Endothelial cell of umbilical vein (primary cell): ENCODE measurements around the gene PARP6. TPM values are rescaled to one million over a fixed set of nuclear protein-coding genes. Genes with fewer than 3 reads are reported as not detected.

Experiments
- BruUV-seq: library from RNA; stranded (reverse); fragments of 400-500 nt; replicated peaks from 2 replicates; lab custom pipeline; 2021; lab: Mats Ljungman, UMichigan
- CTCF ChIA-PET: fragments of 300-600, 350-600 bp; sonication (Branson Sonifier 250); formaldehyde crosslinking; loops from one replicate; lab custom pipeline; 2021; ENCODE audit warnings: antibody characterized with exemption, inconsistent platforms; lab: Charles Lee
- POLR2A ChIA-PET: fragments of 300-600, 350-600 bp; sonication (Branson Sonifier 250); formaldehyde crosslinking; loops from one replicate; lab custom pipeline; 2021; ENCODE audit warnings: antibody characterized with exemption, inconsistent platforms; lab: Charles Lee
- DNase-seq: peaks from one replicate; pipeline ENCODE4 v3.0.0-alpha.2; 2011; ENCODE audit warnings: low read depth, low spot score
- FAIRE-seq: peaks from 2 replicates; lab custom pipeline; 2011; peaks lifted over from hg19 to GRCh38; lab: Jason Lieb, UNC
- H2AFZ ChIP-seq: 2 replicates; pipeline ENCODE4 v1.6.0; 2012; ENCODE audit warnings: low read depth, low read length, control low read depth, inconsistent platforms
- H3K27ac ChIP-seq: 2 replicates; pipeline ENCODE4 v1.5.1; 2011; ENCODE audit warnings: low read depth, mild to moderate bottlenecking, control low read depth, low read length, moderate library complexity; ENCODE audit not compliant: insufficient read depth
- H3K27me3 ChIP-seq, 2 experiments: 2 replicates each; pipeline versions ENCODE4 v1.6.0 to v1.6.1; 2011; ENCODE audit warnings: low read length in 2 of 2, mixed read lengths in 1 of 2; ENCODE audit not compliant: control insufficient read depth in 2 of 2, insufficient read depth in 2 of 2
- H3K36me3 ChIP-seq, 2 experiments: 2 replicates in 1 of 2; 3 replicates in 1 of 2; pipeline ENCODE4 v1.5.1; 2011; ENCODE audit warnings: low read length in 2 of 2, mild to moderate bottlenecking in 1 of 2, moderate library complexity in 1 of 2; ENCODE audit not compliant: control insufficient read depth in 2 of 2, insufficient read depth in 2 of 2; ENCODE audit errors: extremely low read depth in 1 of 2
- H3K4me1 ChIP-seq: 3 replicates; pipeline ENCODE4 v1.5.1; 2011; ENCODE audit warnings: mild to moderate bottlenecking, low read length; ENCODE audit not compliant: control insufficient read depth, insufficient read depth; ENCODE audit errors: extremely low read depth
- H3K4me2 ChIP-seq: 2 replicates; pipeline ENCODE4 v1.6.1; 2011; ENCODE audit warnings: low read length, control low read depth, mixed read lengths; ENCODE audit not compliant: insufficient read depth
- H3K4me3 ChIP-seq, 3 experiments: fragments of 200-600 bp in 1 of 3; sonication (generic), shearing (Covaris generic) in 1 of 3; replicated peaks in 1 of 3; 2 replicates each; pipeline ENCODE4 v1.5.1; 2011 to 2016; ENCODE audit warnings: control low read depth in 3 of 3, low read length in 3 of 3, mild to moderate bottlenecking in 2 of 3, inconsistent platforms in 1 of 3, low read depth in 1 of 3, moderate library complexity in 1 of 3; ENCODE audit not compliant: insufficient read depth in 1 of 3
- H3K79me2 ChIP-seq: 2 replicates; pipeline ENCODE4 v1.6.0; 2012; ENCODE audit warnings: low read length, inconsistent platforms; ENCODE audit not compliant: control insufficient read depth, insufficient read depth
- H3K9ac ChIP-seq: replicated peaks from 2 replicates; pipeline ENCODE3; 2011; ENCODE audit warnings: low read length, control low read depth; ENCODE audit not compliant: insufficient read depth; ENCODE audit errors: extremely low read depth
- H3K9me1 ChIP-seq: replicated peaks from 3 replicates; pipeline ENCODE4 v1.6.0; 2011; ENCODE audit warnings: mild to moderate bottlenecking, low read length; ENCODE audit not compliant: control insufficient read depth, insufficient read depth; ENCODE audit errors: extremely low read depth
- H3K9me3 ChIP-seq: replicated peaks from 2 replicates; pipeline ENCODE4 v1.5.1; 2012; ENCODE audit warnings: low read length, inconsistent platforms; ENCODE audit not compliant: control insufficient read depth, insufficient read depth
- H4K20me1 ChIP-seq: replicated peaks from 2 replicates; pipeline ENCODE3; 2011; ENCODE audit warnings: mild to moderate bottlenecking, low read length; ENCODE audit not compliant: control insufficient read depth, insufficient read depth; ENCODE audit errors: extremely low read depth
- EZH2 ChIP-seq: IDR thresholded peaks from 2 replicates; pipeline ENCODE4 v1.6.1; 2012; ENCODE audit warnings: borderline replicate concordance, low read depth, mild to moderate bottlenecking, moderate library complexity, low read length, inconsistent platforms; ENCODE audit not compliant: severe bottlenecking
- GATA2 ChIP-seq: IDR thresholded peaks from 2 replicates; pipeline ENCODE4 v1.7.0; 2011; ENCODE audit warnings: low read depth, mild to moderate bottlenecking, moderate library complexity, mixed read lengths, low read length; ENCODE audit not compliant: insufficient read length, insufficient read depth
- MAX ChIP-seq: IDR thresholded peaks from 2 replicates; pipeline ENCODE4 v1.6.1; 2011; ENCODE audit not compliant: insufficient read depth, insufficient read length
- MYC ChIP-seq: IDR thresholded peaks from one replicate; pipeline ENCODE4 v1.6.1; 2011; ENCODE audit warnings: mild to moderate bottlenecking, low read depth, low read length
- POLR2AphosphoS5 ChIP-seq: IDR thresholded peaks from 2 replicates; pipeline ENCODE4 v1.6.1; 2012; ENCODE audit warnings: low read depth, mild to moderate bottlenecking, control low read depth, low read length, moderate library complexity; ENCODE audit not compliant: insufficient read depth
- dilution Hi-C: fragments of 300-500 bp; cut with MboI; formaldehyde crosslinking; loops from one replicate; pipeline ENCODE4 v1.15.0; 2019; ENCODE audit warnings: low sequenced_read_pairs; ENCODE audit not compliant: extremely low pct_ligation_motif_present
- intact Hi-C: fragments of 100-400 bp; cut with micrococcal nuclease; formaldehyde crosslinking; loops from one replicate; pipeline ENCODE4 v1.10.0; 2022
- polyA plus RNA-seq, 4 experiments: library from polyadenylated mRNA; depleted of rRNA in 3 of 4; stranded (reverse) in 3 of 4; unstranded in 1 of 4; fragments of >200 nt; gene quantifications; 2 replicates each; pipeline versions ENCODE4 v1.2.1 to v1.2.3, GENCODE V29; 2011 to 2012; ENCODE audit warnings: missing spikeins in 1 of 4
- total RNA-seq: library from RNA; stranded (reverse); gene quantifications from 2 replicates; pipeline ENCODE4 v1.2.3, GENCODE V29; 2021

PARP6 gene
- total and polyA plus RNA-seq, 2 donors (not counting 3 experiments of a cell fraction or from before 2014, with no cell fraction given): 41.1 to 53.3 TPM

GRCh38 chr15:72289597-72290325 is 17.4 kb upstream of the PARP6 start:
- dilution Hi-C loops (no loop called here), intact Hi-C loops (no loop called here)
- Histone ChIP-seq H3K36me3 (no peaks in the 10 kb centered on the region), H3K4me3 (no peak overlapping the region), H3K9me3 (no peaks in the 10 kb centered on the region), H3K79me2 (no peaks in the 10 kb centered on the region), H2AFZ (no peak overlapping the region), H3K4me2 (no peak overlapping the region), H3K27ac (no peak overlapping the region), H4K20me1 (no peaks in the 10 kb centered on the region), H3K9ac (no peak overlapping the region), H3K27me3 (peaks cover 3 to 11% of the 10 kb centered on the region in 2 experiments), H3K4me1 (no peaks in the 10 kb centered on the region), H3K9me1 (no peaks in the 10 kb centered on the region)
- CTCF ChIA-PET: interaction anchor here (1.3 to 1.4 kb wide), 2 partner anchors 9 to 23 kb away, joined by 3 to 8 read pairs; no protein-coding TSS in a partner anchor
- BruUV-seq: no TSS peak
- no peak for FAIRE-seq
- POLR2A ChIA-PET: no interaction called here
- no peak for TF ChIP-seq MYC
- no peak for DNase-seq

GRCh38 chr15:72288796-72289596 is 16.6 kb upstream of the PARP6 start:
- H3K27ac ChIP-seq: no peak overlapping the region
- H3K27me3 ChIP-seq: peaks cover 3 to 11% of the 10 kb centered on the region in 2 experiments
- dilution Hi-C loops: no loop called here
- no peak for DNase-seq
- no peak overlapping the region for H3K4me3 ChIP-seq
- POLR2A ChIA-PET: no interaction called here
- no peaks in the 10 kb centered on the region for H3K36me3 ChIP-seq
- H2AFZ ChIP-seq: no peak overlapping the region
- H3K9me3 ChIP-seq: no peaks in the 10 kb centered on the region
- TF ChIP-seq POLR2AphosphoS5 (no peak), MAX (no peak), GATA2 (no peak), MYC (no peak), EZH2 (no peak)
- CTCF ChIA-PET: interaction anchor here (0.7 to 1.9 kb wide), 2 partner anchors 10 to 16 kb away, joined by 3 to 4 read pairs; no protein-coding TSS in a partner anchor
- intact Hi-C loops: no loop called here
- no peaks in the 10 kb centered on the region for H4K20me1 ChIP-seq
- H3K9me1 ChIP-seq: no peaks in the 10 kb centered on the region
- no peaks in the 10 kb centered on the region for H3K79me2 ChIP-seq
- H3K4me2 ChIP-seq: no peak overlapping the region
- no TSS peak for BruUV-seq
- no peak for FAIRE-seq
- H3K4me1 ChIP-seq: no peaks in the 10 kb centered on the region
- H3K9ac ChIP-seq: no peak overlapping the region
